ENCODE data around the gene CETP. TPM values are rescaled to one million over a fixed set of nuclear protein-coding genes. Genes with fewer than 3 reads are reported as not detected.

Gene CETP
- polyA plus RNA-seq, 1 donor (not counting 4 experiments of a cell fraction or from before 2014, with no cell fraction given), result not detected

DNA sequence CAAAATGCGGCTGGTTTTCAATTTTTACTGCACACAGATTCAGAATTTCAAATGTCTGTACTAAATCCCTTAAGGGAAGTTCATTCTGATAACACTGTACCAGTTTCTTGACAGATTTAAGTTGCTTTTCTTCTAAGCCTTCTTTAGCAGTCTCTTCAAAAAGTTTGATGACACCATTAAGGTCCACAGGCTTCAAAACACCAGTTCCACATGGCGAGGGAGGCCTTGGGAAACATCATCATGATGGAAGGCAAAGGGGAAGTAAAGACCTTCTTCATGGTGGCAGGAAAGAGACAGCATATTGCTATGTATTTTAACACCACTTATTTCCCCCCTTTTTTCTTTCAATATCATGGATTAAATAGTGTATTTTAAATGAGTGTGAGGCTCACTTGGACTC is 52.2 kb downstream of the CETP start:
- FAIRE-seq, result no peak
- no peaks in the 10 kb centered on the region for H3K27me3 ChIP-seq (ENCODE audit: control insufficient read depth, extremely low read depth, insufficient read depth, low read length)
- H3K79me2 ChIP-seq (ENCODE audit: control insufficient read depth, insufficient read depth, low read length), result no peaks in the 10 kb centered on the region
- H3K4me1 ChIP-seq (ENCODE audit: control insufficient read depth, extremely low read depth, insufficient read depth, low read length), result peaks cover 3% of the 10 kb centered on the region
- TF ChIP-seq, protein P1, sequence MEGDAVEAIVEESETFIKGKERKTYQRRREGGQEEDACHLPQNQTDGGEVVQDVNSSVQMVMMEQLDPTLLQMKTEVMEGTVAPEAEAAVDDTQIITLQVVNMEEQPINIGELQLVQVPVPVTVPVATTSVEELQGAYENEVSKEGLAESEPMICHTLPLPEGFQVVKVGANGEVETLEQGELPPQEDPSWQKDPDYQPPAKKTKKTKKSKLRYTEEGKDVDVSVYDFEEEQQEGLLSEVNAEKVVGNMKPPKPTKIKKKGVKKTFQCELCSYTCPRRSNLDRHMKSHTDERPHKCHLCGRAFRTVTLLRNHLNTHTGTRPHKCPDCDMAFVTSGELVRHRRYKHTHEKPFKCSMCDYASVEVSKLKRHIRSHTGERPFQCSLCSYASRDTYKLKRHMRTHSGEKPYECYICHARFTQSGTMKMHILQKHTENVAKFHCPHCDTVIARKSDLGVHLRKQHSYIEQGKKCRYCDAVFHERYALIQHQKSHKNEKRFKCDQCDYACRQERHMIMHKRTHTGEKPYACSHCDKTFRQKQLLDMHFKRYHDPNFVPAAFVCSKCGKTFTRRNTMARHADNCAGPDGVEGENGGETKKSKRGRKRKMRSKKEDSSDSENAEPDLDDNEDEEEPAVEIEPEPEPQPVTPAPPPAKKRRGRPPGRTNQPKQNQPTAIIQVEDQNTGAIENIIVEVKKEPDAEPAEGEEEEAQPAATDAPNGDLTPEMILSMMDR (optimal IDR thresholded peaks at IDR 0.05 in 1 of 3, IDR thresholded peaks at IDR 0.05 in 1 of 3, conservative IDR thresholded peaks at IDR 0.05 in 1 of 3; ENCODE audit: extremely low read depth in 1 of 3, insufficient read depth in 2 of 3, low read length in 3 of 3), result no peak
- TF ChIP-seq EZH2 (IDR thresholded peaks at IDR 0.05; ENCODE audit: low read length), result no peak
- H3K36me3 ChIP-seq (ENCODE audit: control insufficient read depth in 2 of 2, extremely low read depth in 1 of 2, insufficient read depth in 2 of 2, low read length in 2 of 2), result peaks cover 1 to 4% of the 10 kb centered on the region in 2 experiments
- no peaks in the 10 kb centered on the region for H3K9me1 ChIP-seq (ENCODE audit: control insufficient read depth, extremely low read depth, insufficient read depth, low read length)
- peak overlapping the region; percentile 60 for H3K27ac ChIP-seq (ENCODE audit: control insufficient read depth, insufficient read depth, low read length)
- no peak overlapping the region for H3K4me3 ChIP-seq (ENCODE audit: control insufficient read depth in 2 of 3, extremely low read depth in 1 of 3, insufficient read depth in 2 of 3, low read depth in 1 of 3, low read length in 3 of 3)
- no peaks in the 10 kb centered on the region for H4K20me1 ChIP-seq (ENCODE audit: control insufficient read depth, extremely low read depth, insufficient read depth, low read length)
- DNase-seq (ENCODE audit: low read depth, low spot score), result no peak
- dilution Hi-C loops (cut with MboI; ENCODE audit: extremely low pct_ligation_motif_present, low sequenced_read_pairs), result no loop called here
- H3K9ac ChIP-seq (ENCODE audit: control insufficient read depth, extremely low read depth, insufficient read depth, low read length), result no peak overlapping the region
- no peak overlapping the region for H3K4me2 ChIP-seq (ENCODE audit: control insufficient read depth, extremely low read depth, insufficient read depth, low read depth, low read length)
- no peaks in the 10 kb centered on the region for H3K9me3 ChIP-seq (ENCODE audit: control insufficient read depth, low read depth, low read length)
- no peak overlapping the region for H2AFZ ChIP-seq (ENCODE audit: control insufficient read depth, low read length)

DNA sequence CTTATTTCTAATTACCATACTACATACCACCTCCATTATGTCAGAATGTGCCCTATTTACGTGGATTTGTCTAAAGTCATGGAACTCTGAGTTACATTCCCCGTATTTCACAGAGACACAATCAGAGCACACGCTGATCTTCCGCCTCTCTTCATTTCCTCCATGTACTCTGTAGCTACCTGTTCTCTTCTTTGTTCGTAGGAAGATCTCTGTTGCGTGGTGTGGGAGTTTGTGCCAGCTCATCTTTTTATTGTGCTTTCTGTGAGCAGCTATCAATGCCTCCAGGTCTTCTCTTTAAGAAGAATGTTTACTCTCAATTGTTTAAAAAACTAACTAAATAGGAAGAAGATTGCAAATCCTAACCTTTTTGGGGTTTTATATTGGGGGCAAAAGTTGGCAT is 54.6 kb downstream of the CETP start:
- H3K27ac ChIP-seq (ENCODE audit: control insufficient read depth, insufficient read depth, low read length), result no peak overlapping the region
- no peak overlapping the region for H3K4me3 ChIP-seq (ENCODE audit: control insufficient read depth in 2 of 3, extremely low read depth in 1 of 3, insufficient read depth in 2 of 3, low read depth in 1 of 3, low read length in 3 of 3)
- dilution Hi-C loops (cut with MboI; ENCODE audit: extremely low pct_ligation_motif_present, low sequenced_read_pairs), result no loop called here
- H3K9me1 ChIP-seq (ENCODE audit: control insufficient read depth, extremely low read depth, insufficient read depth, low read length), result no peaks in the 10 kb centered on the region
- H3K79me2 ChIP-seq (ENCODE audit: control insufficient read depth, insufficient read depth, low read length), result no peaks in the 10 kb centered on the region
- H3K4me2 ChIP-seq (ENCODE audit: control insufficient read depth, extremely low read depth, insufficient read depth, low read depth, low read length), result no peak overlapping the region
- H3K4me1 ChIP-seq (ENCODE audit: control insufficient read depth, extremely low read depth, insufficient read depth, low read length), result peaks cover 3% of the 10 kb centered on the region
- H3K36me3 ChIP-seq (ENCODE audit: control insufficient read depth in 2 of 2, extremely low read depth in 1 of 2, insufficient read depth in 2 of 2, low read length in 2 of 2), result peaks cover 2 to 4% of the 10 kb centered on the region in 2 experiments
- H3K27me3 ChIP-seq (ENCODE audit: control insufficient read depth, extremely low read depth, insufficient read depth, low read length), result no peaks in the 10 kb centered on the region
- no peak overlapping the region for H3K9ac ChIP-seq (ENCODE audit: control insufficient read depth, extremely low read depth, insufficient read depth, low read length)
- H4K20me1 ChIP-seq (ENCODE audit: control insufficient read depth, extremely low read depth, insufficient read depth, low read length), result no peaks in the 10 kb centered on the region
- no peak for FAIRE-seq
- DNase-seq (ENCODE audit: low read depth, low spot score), result no peak
- TF ChIP-seq, protein P1 (optimal IDR thresholded peaks at IDR 0.05 in 1 of 3, IDR thresholded peaks at IDR 0.05 in 1 of 3, conservative IDR thresholded peaks at IDR 0.05 in 1 of 3; ENCODE audit: extremely low read depth in 1 of 3, insufficient read depth in 2 of 3, low read length in 3 of 3), result no peak
- no peak for TF ChIP-seq EZH2 (IDR thresholded peaks at IDR 0.05; ENCODE audit: low read length)
- no peaks in the 10 kb centered on the region for H3K9me3 ChIP-seq (ENCODE audit: control insufficient read depth, low read depth, low read length)
- no peak overlapping the region for H2AFZ ChIP-seq (ENCODE audit: control insufficient read depth, low read length)
